Activated CD8-positive, alpha-beta T cell treated with anti-CD3 and anti-CD28 coated beads, Interleukin-2, amount 10 ng/mL, durations not matched to agents 7 days and 5 days (primary cell): ENCODE results near the gene TNFRSF14. TPM values are rescaled to one million over a fixed set of nuclear protein-coding genes. Genes with fewer than 3 reads are reported as not detected.
"Not testable (repeated sequence)": the region's sequence is repeated elsewhere in the genome, so short reads cannot be mapped to it uniquely, and the experiment has no call there.

ENCODE experiments used
- ATAC-seq: fragments of 150-1000 bp; cut with Tn5 transposase; one replicate; pipeline ENCODE4 v1.10.0; 2021; ENCODE audit warnings: moderate library complexity
- CTCF ChIA-PET: fragments of 350-600 bp; sonication (Branson Sonifier 250); formaldehyde crosslinking; loops from one replicate; lab custom pipeline; 2021; ENCODE audit warnings: antibody characterized with exemption; lab: Charles Lee
- POLR2A ChIA-PET: fragments of 350-600 bp; sonication (Branson Sonifier 250); formaldehyde crosslinking; loops from one replicate; lab custom pipeline; 2021; ENCODE audit warnings: antibody characterized with exemption; lab: Charles Lee
- DNase-seq: peaks from one replicate; pipeline ENCODE4 v3.0.0-alpha.2; 2020
- H3K27ac Mint-ChIP-seq: one replicate; pipeline ENCODE4 v1.8.0; 2021; ENCODE audit warnings: mild to moderate bottlenecking, mixed read lengths
- H3K27me3 Mint-ChIP-seq: one replicate; pipeline ENCODE4 v1.8.0; 2021; ENCODE audit warnings: low read depth, mixed read lengths
- H3K36me3 Mint-ChIP-seq: one replicate; pipeline ENCODE4 v1.8.0; 2021; ENCODE audit warnings: low read depth, mixed read lengths
- H3K4me1 Mint-ChIP-seq: one replicate; pipeline ENCODE4 v1.8.0; 2021; ENCODE audit warnings: low read depth, mixed read lengths
- H3K4me3 Mint-ChIP-seq: one replicate; pipeline ENCODE4 v1.8.0; 2021; ENCODE audit warnings: mild to moderate bottlenecking, mixed read lengths
- H3K9me3 Mint-ChIP-seq: one replicate; pipeline ENCODE4 v1.8.0; 2022; ENCODE audit warnings: mixed read lengths; ENCODE audit not compliant: insufficient read depth
- total RNA-seq, 2 experiments: library from RNA; stranded (reverse); gene quantifications; one replicate each; pipeline ENCODE4 v1.2.3, GENCODE V29; 2021

Gene TNFRSF14
- total RNA-seq, 2 experiments from 2014 or later, result 85.8 to 86.5 TPM

DNA sequence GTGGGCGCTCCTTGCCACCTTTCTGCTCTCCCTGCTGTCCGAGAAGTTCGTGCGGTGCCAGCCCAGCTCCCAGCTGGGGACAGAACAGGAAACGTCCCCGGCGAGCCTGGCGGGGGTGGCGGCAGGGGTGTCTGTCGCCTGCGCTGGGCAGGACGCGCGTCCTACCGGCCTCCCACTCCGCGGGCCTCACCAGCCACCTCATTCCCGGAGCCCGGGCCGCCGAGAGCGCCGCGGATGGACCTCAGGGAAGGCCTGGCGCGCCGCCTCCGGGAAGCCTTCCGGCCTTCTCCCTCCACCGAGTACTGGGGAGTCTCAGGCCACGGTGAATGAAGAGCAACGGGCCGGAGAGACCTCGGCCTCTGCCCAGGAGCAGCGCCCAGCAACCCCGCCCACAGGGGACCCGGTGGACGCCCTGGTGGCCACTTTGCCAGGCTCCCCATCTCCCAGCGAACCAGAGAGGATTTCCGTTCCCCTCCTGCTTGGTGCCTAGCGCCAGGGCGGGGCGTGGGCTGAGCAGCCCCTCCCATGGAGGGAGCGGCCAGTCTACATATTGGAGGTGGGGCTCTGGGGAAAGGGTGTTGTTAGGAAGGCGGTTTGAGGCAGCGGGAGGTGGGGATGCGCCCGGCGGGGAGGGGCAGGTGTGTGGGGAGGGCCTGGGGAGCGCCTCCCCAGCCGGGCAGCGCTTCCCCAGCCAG is 9.5 kb upstream of the TNFRSF14 start:
- Mint-ChIP-seq H3K4me1 (peaks cover 40% of the 10 kb centered on the region), H3K27me3 (peaks cover 2% of the 10 kb centered on the region), H3K9me3 (no peaks in the 10 kb centered on the region), H3K4me3 (peak overlapping the region; percentile 85), H3K27ac (peak overlapping the region; percentile 98), H3K36me3 (peaks cover 2% of the 10 kb centered on the region)
- ChIA-PET POLR2A (interaction anchor here (1.0 to 5.5 kb wide), 17 partner anchors 10 to 337 kb away, joined by 3 to 96 read pairs (median 12); partner anchors contain the start of genes HES5, MORN1, PANK4 and PEX10), CTCF (interaction anchor here (0.8 to 3.8 kb wide), 14 partner anchors 10 to 352 kb away, joined by 3 to 51 read pairs (median 6); partner anchors contain the start of genes FAAP20, PANK4, PEX10 and PRXL2B)
- ATAC-seq (peak; percentile 59), DNase-seq (peak; percentile 95)

- Mint-ChIP-seq H3K27ac (peak overlapping the region; percentile 98), H3K4me1 (peaks cover 38% of the 10 kb centered on the region), H3K27me3 (no peaks in the 10 kb centered on the region), H3K9me3 (no peaks in the 10 kb centered on the region), H3K4me3 (peak overlapping the region; percentile 85), H3K36me3 (peaks cover 2% of the 10 kb centered on the region)
- ChIA-PET POLR2A (interaction anchor here (1.0 to 5.5 kb wide), 18 partner anchors 9 to 353 kb away, joined by 3 to 96 read pairs (median 8); partner anchors contain the start of genes FAAP20, HES5, MORN1 and PANK4), CTCF (interaction anchor here (0.7 to 3.8 kb wide), 13 partner anchors 8 to 352 kb away, joined by 3 to 51 read pairs (median 6); partner anchors contain the start of genes FAAP20, PANK4, PEX10 and PRXL2B)
- peak; percentile 22 for ATAC-seq
- peak; percentile 83 for DNase-seq
Observed at GRCh38 chr1:2547210-2548067, 8.7 kb upstream of the TNFRSF14 start.

DNA sequence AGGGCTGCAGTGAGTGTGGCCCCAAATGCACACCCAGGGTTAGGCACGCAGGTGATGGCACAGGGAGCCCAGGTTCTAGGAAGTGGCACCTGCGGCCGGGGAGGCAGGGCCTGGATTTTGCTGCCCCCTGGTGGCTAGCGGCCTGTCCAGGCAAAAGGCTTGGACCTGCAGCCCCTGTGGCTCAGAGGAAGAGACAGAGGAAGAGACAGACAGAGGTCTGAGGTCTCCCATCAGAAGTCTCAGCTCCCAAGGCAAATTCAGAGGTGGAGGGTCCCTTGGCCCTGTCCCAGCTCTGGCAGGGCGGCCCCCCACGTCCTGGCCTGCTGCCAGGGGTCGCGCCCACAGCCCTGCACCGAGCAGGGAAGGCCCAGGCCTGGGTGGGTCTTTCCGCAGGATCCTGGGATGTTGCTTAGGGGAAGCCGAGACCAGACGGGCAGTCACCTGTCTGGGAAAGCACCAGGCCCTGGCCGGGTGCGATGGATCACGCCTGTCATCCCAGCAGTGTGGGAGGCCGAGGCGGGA is 8.0 kb upstream of the TNFRSF14 start:
- POLR2A ChIA-PET, result interaction anchor here (0.6 to 5.5 kb wide), 19 partner anchors 8 to 353 kb away, joined by 3 to 96 read pairs (median 5); partner anchors contain the start of genes FAAP20, HES5, MORN1 and PANK4
- Mint-ChIP-seq H3K4me1 (peaks cover 38% of the 10 kb centered on the region), H3K36me3 (peaks cover 2% of the 10 kb centered on the region), H3K9me3 (no peaks in the 10 kb centered on the region), H3K4me3 (peak overlapping the region; percentile 85), H3K27ac (peak overlapping the region; percentile 98), H3K27me3 (no peaks in the 10 kb centered on the region)
- DNase-seq (peak; percentile 90), ATAC-seq (peak; percentile 25)
- CTCF ChIA-PET, result interaction anchor here (1.0 to 3.8 kb wide), 13 partner anchors 8 to 353 kb away, joined by 3 to 51 read pairs (median 6); partner anchors contain the start of genes FAAP20, PANK4, PEX10 and PLCH2

DNA sequence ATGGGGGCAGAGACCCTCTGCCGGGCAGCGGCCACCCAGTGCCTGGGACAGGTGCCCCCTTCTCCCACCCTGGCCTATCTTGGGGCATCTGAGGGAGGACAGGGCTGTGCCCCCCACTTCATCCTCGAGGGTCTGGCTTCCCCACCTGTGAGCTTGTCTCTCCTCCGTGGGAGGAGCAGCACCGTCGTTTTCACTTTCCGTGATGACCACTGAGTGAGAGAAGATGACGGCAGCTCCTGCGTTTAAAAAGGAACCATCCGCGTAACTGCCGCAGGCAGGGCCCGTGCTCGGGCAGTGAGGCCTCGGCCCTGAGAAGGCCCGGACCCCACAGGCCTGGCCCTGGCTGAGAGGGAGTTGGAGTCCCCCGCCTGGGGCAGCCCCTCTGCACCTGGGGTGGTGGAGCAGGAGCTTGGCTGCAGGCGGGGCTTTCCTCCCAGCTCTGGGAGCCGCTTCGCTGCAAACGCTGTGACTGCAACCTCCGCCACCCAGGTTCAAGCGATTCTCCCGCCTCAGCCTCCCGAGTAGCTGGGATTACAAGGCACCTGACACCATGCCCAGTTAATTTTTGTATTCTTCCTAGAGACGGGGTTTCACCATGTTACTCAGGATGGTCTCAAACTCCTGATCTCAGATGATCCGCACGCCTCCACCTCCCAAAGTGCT is 6.7 kb upstream of the TNFRSF14 start:
- H3K27me3 Mint-ChIP-seq, ATAC-seq, DNase-seq, H3K9me3 Mint-ChIP-seq, H3K36me3 Mint-ChIP-seq: not testable (repeated sequence)
- peak overlapping the region; percentile 85 for H3K4me3 Mint-ChIP-seq
- H3K27ac Mint-ChIP-seq, result peak overlapping the region; percentile 98
- POLR2A ChIA-PET, result interaction anchor here (0.7 to 4.8 kb wide), 6 partner anchors 11 to 157 kb away, joined by 3 to 59 read pairs (median 4); partner anchors contain the start of genes MORN1 and RER1
- CTCF ChIA-PET, result interaction anchor here (1.1 to 2.7 kb wide), 2 partner anchors 290 to 354 kb away, joined by 3 to 13 read pairs; partner anchors contain the start of gene FAAP20
- H3K4me1 Mint-ChIP-seq, result peaks cover 42% of the 10 kb centered on the region

GRCh38 chr1:2550309-2550861 is 5.8 kb upstream of the TNFRSF14 start:
- H3K36me3 Mint-ChIP-seq, H3K27me3 Mint-ChIP-seq, H3K9me3 Mint-ChIP-seq, CTCF ChIA-PET, ATAC-seq, H3K4me3 Mint-ChIP-seq, DNase-seq: not testable (repeated sequence)
- H3K27ac Mint-ChIP-seq, result peak overlapping the region; percentile 52
- POLR2A ChIA-PET, result interaction anchor here (1.0 kb wide), 2 partner anchors 27 to 28 kb away, joined by 3 to 4 read pairs; no protein-coding TSS in a partner anchor
- peaks cover 45% of the 10 kb centered on the region for H3K4me1 Mint-ChIP-seq

DNA sequence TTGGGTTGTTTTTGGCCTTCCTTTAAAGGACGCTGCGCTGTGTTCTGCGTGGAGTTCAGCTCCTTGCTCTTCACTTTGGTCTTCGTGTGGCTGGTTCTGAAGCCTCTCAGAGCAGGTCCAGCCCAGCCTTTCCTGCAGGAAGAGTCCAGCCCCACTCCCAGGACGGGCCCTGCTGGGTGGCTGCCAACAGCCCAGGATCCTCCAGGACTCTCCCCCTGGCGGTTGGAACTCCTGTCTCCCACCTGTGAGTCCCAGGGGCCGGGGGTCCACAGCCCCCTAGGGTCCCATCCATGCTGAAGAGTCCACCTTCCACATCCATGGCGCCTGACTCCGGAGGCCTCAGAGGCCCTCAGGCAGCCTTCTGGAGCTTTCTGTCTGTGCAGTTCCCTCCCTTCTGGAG is 4.6 kb upstream of the TNFRSF14 start:
- CTCF ChIA-PET, result not testable (repeated sequence)

GRCh38 chr1:2552189-2552588 is 4.0 kb upstream of the TNFRSF14 start:
- POLR2A ChIA-PET, result interaction anchor here (0.7 kb wide), 1 partner anchor 33 kb away, joined by 4 read pairs; no protein-coding TSS in a partner anchor
- CTCF ChIA-PET, result no interaction called here
- H3K36me3 Mint-ChIP-seq, result peaks cover 15% of the 10 kb centered on the region
- no peaks in the 10 kb centered on the region for H3K9me3 Mint-ChIP-seq
- no peak overlapping the region for H3K27ac Mint-ChIP-seq
- no peak for ATAC-seq
- no peaks in the 10 kb centered on the region for H3K27me3 Mint-ChIP-seq
- DNase-seq, result no peak
- peaks cover 51% of the 10 kb centered on the region for H3K4me1 Mint-ChIP-seq
- no peak overlapping the region for H3K4me3 Mint-ChIP-seq

More for the DNA sequence above, 4.6 kb upstream of the TNFRSF14 start:
- peaks cover 49% of the 10 kb centered on the region for H3K4me1 Mint-ChIP-seq
- H3K27me3 Mint-ChIP-seq, H3K9me3 Mint-ChIP-seq, H3K4me3 Mint-ChIP-seq, DNase-seq, ATAC-seq: not testable (repeated sequence)
- H3K27ac Mint-ChIP-seq, result peak overlapping the region; percentile 52
- H3K36me3 Mint-ChIP-seq, result peaks cover 12% of the 10 kb centered on the region
- POLR2A ChIA-PET, result interaction anchor here (0.7 kb wide), 1 partner anchor 33 kb away, joined by 4 read pairs; no protein-coding TSS in a partner anchor

DNA sequence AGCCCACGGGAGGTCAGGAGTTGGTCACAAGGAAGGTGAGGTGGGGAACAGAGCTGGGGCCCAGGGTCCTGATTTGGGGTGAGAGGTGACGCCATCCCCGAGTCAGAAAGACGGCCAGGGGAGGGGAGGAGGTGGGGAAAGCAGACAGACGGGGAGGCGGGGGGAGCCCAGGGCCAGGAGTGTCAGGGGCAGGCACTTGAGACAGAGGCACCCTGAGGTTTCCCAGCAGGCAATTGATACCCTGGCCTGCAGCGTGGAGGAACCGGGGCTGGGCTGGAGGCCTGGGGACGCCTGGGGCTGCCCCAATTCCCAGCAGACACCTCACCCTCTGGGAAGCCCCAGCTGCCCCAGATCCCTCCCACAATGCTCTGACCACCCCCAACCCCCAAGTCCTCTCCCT is 3.1 kb upstream of the TNFRSF14 start:
- ATAC-seq, H3K27me3 Mint-ChIP-seq, H3K27ac Mint-ChIP-seq, H3K9me3 Mint-ChIP-seq, POLR2A ChIA-PET, CTCF ChIA-PET, H3K4me3 Mint-ChIP-seq, DNase-seq: not testable (repeated sequence)
- Mint-ChIP-seq H3K36me3 (peaks cover 20% of the 10 kb centered on the region), H3K4me1 (peaks cover 55% of the 10 kb centered on the region)

DNA sequence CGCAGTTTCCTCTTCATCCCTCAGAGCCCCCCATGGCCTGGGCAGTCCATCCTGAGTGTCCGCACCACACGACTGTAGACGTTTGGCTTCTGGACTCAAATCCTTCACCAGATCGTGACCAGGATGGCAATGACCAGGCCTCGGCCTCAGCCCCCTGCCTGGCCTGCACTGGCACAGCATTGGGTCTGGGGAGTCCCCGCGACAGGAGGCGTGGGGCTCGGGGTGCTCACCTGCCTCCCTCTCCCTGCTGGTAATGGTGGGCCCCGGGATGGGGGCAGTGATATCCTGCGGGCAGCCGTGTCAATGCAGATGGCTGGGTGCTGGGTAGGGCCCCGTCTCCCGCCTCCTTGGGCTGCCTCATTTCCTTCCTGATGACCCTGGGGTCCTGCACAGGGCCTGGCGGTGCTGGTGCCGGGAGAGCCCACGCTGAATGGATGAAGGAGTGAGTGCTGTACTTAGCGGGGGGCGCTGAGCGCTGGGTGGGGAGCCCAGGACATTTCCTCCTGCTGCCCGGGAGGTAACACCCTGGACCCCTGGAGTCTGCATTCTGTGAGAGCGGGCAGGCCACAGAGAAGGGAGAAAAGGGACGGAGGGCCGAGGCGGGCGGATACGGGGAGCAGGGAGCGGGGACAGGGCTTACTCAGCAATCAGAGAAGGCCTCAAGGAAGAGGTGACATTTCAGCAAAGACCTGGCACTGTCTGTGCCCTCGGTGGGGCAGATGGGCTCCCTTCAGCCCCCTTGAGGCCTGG is 2.1 kb upstream of the TNFRSF14 start:
- Mint-ChIP-seq H3K9me3 (no peaks in the 10 kb centered on the region), H3K4me1 (peaks cover 54% of the 10 kb centered on the region), H3K27ac (peak overlapping the region; percentile 98), H3K27me3 (no peaks in the 10 kb centered on the region), H3K36me3 (peaks cover 25% of the 10 kb centered on the region), H3K4me3 (peak overlapping the region; percentile 97)
- ATAC-seq, result no peak
- ChIA-PET CTCF (interaction anchor here (3.8 kb wide), 1 partner anchor 31 kb away, joined by 42 read pairs; the partner anchor contains the start of gene PRXL2B), POLR2A (interaction anchor here (3.3 kb wide), 1 partner anchor 31 kb away, joined by 130 read pairs; the partner anchor contains the start of gene PRXL2B)
- DNase-seq, result no peak
